Body of pancreas (tissue), 4 donors: ENCODE results near the gene ARHGAP15. TPM values are rescaled to one million over a fixed set of nuclear protein-coding genes. Genes with fewer than 3 reads are reported as not detected.

ENCODE experiments used
- ATAC-seq: fragments of 150-250 bp; one replicate; pipeline ENCODE4 v1.9.1; 2016
- DNase-seq, 4 donors: peaks; one replicate each; pipeline ENCODE4 v3.0.0-alpha.2; 2019
- H3K27ac ChIP-seq, 4 donors: fragments of 200-600 bp; sonication (generic); 1 replicate in 3 of 4; 2 replicates in 1 of 4; pipeline versions ENCODE4 v1.5.1 to v1.6.1; 2016 to 2019; ENCODE audit warnings: mild to moderate bottlenecking in 1 of 4, mixed read lengths in 1 of 4, moderate library complexity in 1 of 4
- H3K27me3 ChIP-seq, 2 donors: fragments of 200-600 bp; sonication (generic); one replicate each; pipeline ENCODE4 v1.6.0; 2016; ENCODE audit warnings: mild to moderate bottlenecking in 1 of 2
- H3K36me3 ChIP-seq, 2 donors: fragments of 200-600 bp; sonication (generic); replicated peaks in 1 of 2; 2 replicates each; pipeline ENCODE4 v1.5.1; 2016; ENCODE audit warnings: low read depth in 2 of 2; ENCODE audit not compliant: insufficient read depth in 1 of 2
- H3K4me1 ChIP-seq: fragments of 200-600 bp; sonication (generic); one replicate; pipeline ENCODE4 v1.6.0; 2016
- H3K4me3 ChIP-seq, 2 donors: fragments of 200-600 bp; sonication (generic); 1 replicate in 1 of 2; 2 replicates in 1 of 2; pipeline ENCODE4 v1.5.1; 2016 to 2019
- H3K9me3 ChIP-seq, 3 donors: fragments of 200-600 bp; sonication (generic); 1 replicate in 2 of 3; 2 replicates in 1 of 3; pipeline ENCODE4 v1.5.1; 2016
- POLR2A ChIP-seq, 3 donors: fragments of 450-650 bp; IDR thresholded peaks; one replicate each; pipeline ENCODE4 v1.6.1; 2016; ENCODE audit warnings: antibody characterized with exemption in 3 of 3, mild to moderate bottlenecking in 2 of 3
- WGBS, 2 donors: methylation state at CpG; one replicate each; pipeline ENCODE4 v1.1.5; 2017; 5-methylcytosine and 5-hydroxymethylcytosine counted together
- intact Hi-C: fragments of 100-400 bp; cut with DNase I; formaldehyde crosslinking; loops from one replicate; pipeline ENCODE4 v1.15.1; 2023
- total RNA-seq, 2 donors: library from RNA; depleted of rRNA; stranded (reverse); fragments of >200 nt; gene quantifications; one replicate each; pipeline ENCODE4 v1.1.0, GENCODE V29; 2016
- TF ChIP-seq, protein P1 (sequence below), 7 experiments: fragments of 450-650 bp in 4 of 7; fragments of 200-600 bp in 3 of 7; sonication (generic) in 3 of 7; IDR thresholded peaks; one replicate each; pipeline ENCODE4 v1.5.1; 2016 to 2019; ENCODE audit warnings: antibody characterized with exemption in 7 of 7

The ARHGAP15 gene
- total RNA-seq, 2 donors from 2014 or later = 1.3 TPM; not detected in 1

- DNase-seq (no peak), ATAC-seq (no peak)
- WGBS, 2 donors = 84 to 89% methylated on average over 1 of the region's 1 CpG
- H3K36me3 ChIP-seq = no peaks in the 10 kb centered on the region
- H3K4me3 ChIP-seq = no peak overlapping the region
- intact Hi-C loops = no loop called here
- H3K27ac ChIP-seq = no peak overlapping the region
- TF ChIP-seq, protein P1, sequence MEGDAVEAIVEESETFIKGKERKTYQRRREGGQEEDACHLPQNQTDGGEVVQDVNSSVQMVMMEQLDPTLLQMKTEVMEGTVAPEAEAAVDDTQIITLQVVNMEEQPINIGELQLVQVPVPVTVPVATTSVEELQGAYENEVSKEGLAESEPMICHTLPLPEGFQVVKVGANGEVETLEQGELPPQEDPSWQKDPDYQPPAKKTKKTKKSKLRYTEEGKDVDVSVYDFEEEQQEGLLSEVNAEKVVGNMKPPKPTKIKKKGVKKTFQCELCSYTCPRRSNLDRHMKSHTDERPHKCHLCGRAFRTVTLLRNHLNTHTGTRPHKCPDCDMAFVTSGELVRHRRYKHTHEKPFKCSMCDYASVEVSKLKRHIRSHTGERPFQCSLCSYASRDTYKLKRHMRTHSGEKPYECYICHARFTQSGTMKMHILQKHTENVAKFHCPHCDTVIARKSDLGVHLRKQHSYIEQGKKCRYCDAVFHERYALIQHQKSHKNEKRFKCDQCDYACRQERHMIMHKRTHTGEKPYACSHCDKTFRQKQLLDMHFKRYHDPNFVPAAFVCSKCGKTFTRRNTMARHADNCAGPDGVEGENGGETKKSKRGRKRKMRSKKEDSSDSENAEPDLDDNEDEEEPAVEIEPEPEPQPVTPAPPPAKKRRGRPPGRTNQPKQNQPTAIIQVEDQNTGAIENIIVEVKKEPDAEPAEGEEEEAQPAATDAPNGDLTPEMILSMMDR (IDR thresholded peaks at IDR 0.05) = no peak
- no peak for TF ChIP-seq POLR2A (IDR thresholded peaks at IDR 0.05)
- no peaks in the 10 kb centered on the region for H3K4me1 ChIP-seq
- H3K9me3 ChIP-seq = no peaks in the 10 kb centered on the region
- no peaks in the 10 kb centered on the region for H3K27me3 ChIP-seq
Observed at GRCh38 chr2:143151111-143151752, 22.0 kb downstream of the ARHGAP15 start.

DNA sequence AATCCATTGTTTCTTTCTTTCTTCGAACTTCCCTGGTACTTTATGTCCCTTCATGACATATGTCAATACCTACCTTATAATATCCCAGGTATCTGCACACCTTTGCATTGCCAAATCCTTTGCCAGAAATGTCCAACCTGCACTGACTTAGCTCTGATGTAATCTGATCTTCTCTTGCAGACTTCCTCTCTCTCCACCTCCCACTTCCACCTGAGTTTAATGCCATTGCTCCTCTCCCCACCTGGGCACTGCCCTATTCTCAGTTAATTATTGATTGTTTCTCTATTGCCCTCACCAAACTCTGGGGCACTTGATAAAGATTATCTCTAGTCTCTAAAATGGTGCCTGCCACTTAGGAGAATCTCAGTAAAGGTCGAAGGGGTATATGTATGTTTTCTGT, 23.0 kb downstream of the ARHGAP15 start:
- H3K27me3 ChIP-seq = no peaks in the 10 kb centered on the region
- H3K9me3 ChIP-seq = no peaks in the 10 kb centered on the region
- WGBS, 2 donors = 56 to 61% methylated on average over 2 of the region's 2 CpGs
- intact Hi-C loops = no loop called here
- no peak for ATAC-seq
- no peak overlapping the region for H3K4me3 ChIP-seq
- no peaks in the 10 kb centered on the region for H3K4me1 ChIP-seq
- H3K36me3 ChIP-seq = no peaks in the 10 kb centered on the region
- H3K27ac ChIP-seq = no peak overlapping the region
- DNase-seq = no peak
- TF ChIP-seq, protein P1 (IDR thresholded peaks at IDR 0.05) = no peak
- no peak for TF ChIP-seq POLR2A (IDR thresholded peaks at IDR 0.05)

- Histone ChIP-seq H3K27ac (no peak overlapping the region), H3K9me3 (no peaks in the 10 kb centered on the region), H3K4me3 (no peak overlapping the region), H3K36me3 (no peaks in the 10 kb centered on the region), H3K27me3 (no peaks in the 10 kb centered on the region), H3K4me1 (no peaks in the 10 kb centered on the region)
- DNase-seq (no peak), ATAC-seq (no peak)
- intact Hi-C loops = no loop called here
- WGBS, 2 donors = 37 to 55% methylated on average over 3 of the region's 3 CpGs
- TF ChIP-seq POLR2A (IDR thresholded peaks at IDR 0.05) = no peak
- TF ChIP-seq, protein P1 (IDR thresholded peaks at IDR 0.05) = no peak
Observed at GRCh38 chr2:143152637-143153036, 23.4 kb downstream of the ARHGAP15 start.

DNA sequence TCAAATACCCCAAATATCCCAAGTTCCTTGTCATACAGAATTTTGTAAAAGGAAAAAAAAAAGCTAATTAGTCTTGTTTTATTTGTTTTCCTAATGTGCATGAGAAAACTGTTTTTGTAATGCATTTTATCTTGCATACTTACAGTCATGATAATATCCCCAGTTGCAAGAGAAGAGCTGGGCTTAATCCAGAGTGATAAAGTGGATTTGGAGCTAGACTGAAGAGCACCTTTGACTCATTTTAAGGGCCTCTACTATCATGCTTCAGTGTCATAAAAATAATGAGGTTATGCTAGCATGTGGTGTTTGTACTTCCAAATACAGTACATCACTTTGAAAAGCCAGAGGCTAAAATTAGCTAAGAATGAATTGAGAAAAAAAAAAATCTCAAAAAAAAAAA, 26.4 kb downstream of the ARHGAP15 start:
- Histone ChIP-seq H3K4me3 (no peak overlapping the region), H3K27me3 (no peaks in the 10 kb centered on the region), H3K9me3 (no peaks in the 10 kb centered on the region), H3K36me3 (no peaks in the 10 kb centered on the region), H3K27ac (no peak overlapping the region), H3K4me1 (no peaks in the 10 kb centered on the region)
- DNase-seq (no peak), ATAC-seq (no peak)
- intact Hi-C loops = no loop called here
- TF ChIP-seq, protein P1 (IDR thresholded peaks at IDR 0.05) = no peak
- TF ChIP-seq POLR2A (IDR thresholded peaks at IDR 0.05) = no peak

DNA sequence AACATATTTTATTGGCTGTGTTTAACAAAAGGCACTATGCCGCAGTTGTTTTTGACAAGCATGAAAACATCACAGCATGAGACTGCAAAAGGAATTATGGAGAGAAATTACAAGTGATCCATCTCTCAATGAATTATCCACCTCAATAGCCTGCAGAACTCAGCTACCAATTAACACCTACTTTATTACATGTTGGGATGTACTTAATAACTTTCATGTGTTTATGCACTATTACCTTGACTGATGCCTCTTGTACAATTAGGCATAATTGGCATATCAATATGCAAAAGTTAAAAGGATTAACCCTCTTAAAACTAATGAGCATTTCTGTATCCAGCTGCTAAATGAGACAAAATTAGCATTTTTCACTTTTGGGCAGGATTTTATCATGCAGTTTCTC, 27.8 kb downstream of the ARHGAP15 start:
- H3K4me3 ChIP-seq = no peak overlapping the region
- no peak for DNase-seq
- no peak overlapping the region for H3K27ac ChIP-seq
- WGBS, 2 donors = 69 to 72% methylated on average over 1 of the region's 1 CpG
- no peaks in the 10 kb centered on the region for H3K27me3 ChIP-seq
- TF ChIP-seq, protein P1 (IDR thresholded peaks at IDR 0.05) = no peak
- TF ChIP-seq POLR2A (IDR thresholded peaks at IDR 0.05) = no peak
- no peaks in the 10 kb centered on the region for H3K36me3 ChIP-seq
- no peak for ATAC-seq
- no peaks in the 10 kb centered on the region for H3K9me3 ChIP-seq
- no peaks in the 10 kb centered on the region for H3K4me1 ChIP-seq
- intact Hi-C loops = no loop called here
